ENCODE results near the gene PXDC1.

Gene PXDC1, protein sequence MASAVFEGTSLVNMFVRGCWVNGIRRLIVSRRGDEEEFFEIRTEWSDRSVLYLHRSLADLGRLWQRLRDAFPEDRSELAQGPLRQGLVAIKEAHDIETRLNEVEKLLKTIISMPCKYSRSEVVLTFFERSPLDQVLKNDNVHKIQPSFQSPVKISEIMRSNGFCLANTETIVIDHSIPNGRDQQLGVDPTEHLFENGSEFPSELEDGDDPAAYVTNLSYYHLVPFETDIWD

DNA sequence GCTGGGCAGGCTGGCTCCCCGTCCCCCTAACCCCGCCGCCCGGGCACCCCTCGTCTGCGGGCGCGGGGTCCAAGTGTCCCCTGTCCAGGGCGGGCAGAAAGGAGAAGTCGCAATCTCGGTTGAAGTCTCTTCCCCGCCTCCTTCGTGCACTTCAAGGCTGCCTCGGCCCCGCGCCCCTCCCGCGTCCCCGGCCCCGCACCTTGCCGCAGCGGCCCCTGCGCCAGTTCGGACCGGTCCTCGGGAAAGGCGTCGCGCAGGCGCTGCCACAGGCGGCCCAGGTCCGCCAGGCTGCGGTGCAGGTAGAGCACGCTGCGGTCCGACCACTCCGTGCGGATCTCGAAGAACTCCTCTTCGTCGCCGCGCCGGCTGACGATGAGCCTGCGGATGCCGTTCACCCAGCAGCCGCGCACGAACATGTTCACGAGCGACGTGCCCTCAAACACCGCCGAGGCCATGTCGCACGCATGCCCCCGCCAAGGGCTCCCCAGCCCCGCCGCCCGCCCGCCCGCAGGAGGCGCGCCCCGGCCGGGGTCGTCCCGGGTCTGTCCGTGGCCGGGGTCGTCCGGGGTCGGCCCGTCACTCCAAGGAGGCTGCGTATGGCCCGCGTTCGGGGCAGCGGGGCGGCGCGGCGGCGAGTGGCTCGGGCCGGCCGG, at the start of gene PXDC1:
TSS of gene PXDC1 (minus strand) at position 637 of the 653 bp plus-strand sequence. CDS start at position 455, 182 bp downstream.
- DNase-seq: no peak

DNA sequence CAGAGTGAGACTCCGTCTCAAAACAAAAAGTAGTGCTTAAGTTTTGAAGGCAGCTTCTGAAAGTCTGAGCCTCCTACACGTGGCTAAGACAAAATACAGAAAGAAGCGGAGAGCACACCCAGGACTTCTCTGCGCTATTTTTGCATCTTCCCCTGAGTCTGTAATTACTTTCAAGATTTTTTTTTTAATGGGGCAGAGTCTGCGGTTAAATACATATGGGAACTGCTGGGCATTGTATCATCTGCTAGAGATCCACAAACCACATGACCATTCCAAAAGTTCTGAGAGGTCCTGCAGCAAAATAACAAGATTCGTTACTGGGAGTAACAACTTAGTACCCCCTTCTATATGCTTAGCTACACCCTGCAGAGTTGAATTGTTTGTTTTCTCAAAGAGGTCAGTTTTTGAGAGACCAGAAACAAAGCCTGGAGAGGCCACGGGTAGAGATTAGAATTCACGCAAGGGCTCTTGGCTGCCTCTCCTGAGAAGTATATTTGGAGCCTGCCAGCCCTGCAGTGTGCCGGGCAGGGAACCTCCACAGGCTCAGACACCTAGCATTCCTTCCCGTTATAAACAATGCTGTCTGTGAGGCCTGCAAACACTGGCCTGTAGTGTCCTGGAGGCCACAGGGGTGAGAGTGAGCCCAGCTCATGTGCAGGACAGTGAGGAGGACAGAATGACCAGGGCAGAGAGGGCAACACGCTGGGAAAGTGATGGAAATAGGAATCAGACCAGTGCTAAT, 49.5 kb upstream of the PXDC1 start:
- DNase-seq: no peak

DNA sequence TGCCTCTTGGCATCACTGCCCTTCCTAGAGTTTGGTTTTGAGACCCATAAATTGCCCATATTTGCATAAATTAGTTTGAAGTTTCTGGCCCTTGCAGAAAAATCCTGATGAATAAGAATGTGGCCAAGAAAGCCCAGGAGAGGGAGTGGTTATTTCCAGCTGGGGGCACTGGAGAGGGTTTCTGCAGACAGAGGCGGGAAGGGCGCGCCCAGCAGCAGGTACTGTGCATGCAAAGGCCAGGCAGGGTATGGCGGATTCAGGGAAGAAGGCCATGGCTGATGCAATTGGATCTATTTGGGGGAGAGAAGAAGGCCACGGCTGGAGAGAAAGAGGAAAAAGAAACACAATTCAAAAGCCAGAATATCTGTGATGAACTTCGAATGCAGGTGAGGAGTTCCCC, 48.2 kb upstream of the PXDC1 start:
- DNase-seq: no peak

DNA sequence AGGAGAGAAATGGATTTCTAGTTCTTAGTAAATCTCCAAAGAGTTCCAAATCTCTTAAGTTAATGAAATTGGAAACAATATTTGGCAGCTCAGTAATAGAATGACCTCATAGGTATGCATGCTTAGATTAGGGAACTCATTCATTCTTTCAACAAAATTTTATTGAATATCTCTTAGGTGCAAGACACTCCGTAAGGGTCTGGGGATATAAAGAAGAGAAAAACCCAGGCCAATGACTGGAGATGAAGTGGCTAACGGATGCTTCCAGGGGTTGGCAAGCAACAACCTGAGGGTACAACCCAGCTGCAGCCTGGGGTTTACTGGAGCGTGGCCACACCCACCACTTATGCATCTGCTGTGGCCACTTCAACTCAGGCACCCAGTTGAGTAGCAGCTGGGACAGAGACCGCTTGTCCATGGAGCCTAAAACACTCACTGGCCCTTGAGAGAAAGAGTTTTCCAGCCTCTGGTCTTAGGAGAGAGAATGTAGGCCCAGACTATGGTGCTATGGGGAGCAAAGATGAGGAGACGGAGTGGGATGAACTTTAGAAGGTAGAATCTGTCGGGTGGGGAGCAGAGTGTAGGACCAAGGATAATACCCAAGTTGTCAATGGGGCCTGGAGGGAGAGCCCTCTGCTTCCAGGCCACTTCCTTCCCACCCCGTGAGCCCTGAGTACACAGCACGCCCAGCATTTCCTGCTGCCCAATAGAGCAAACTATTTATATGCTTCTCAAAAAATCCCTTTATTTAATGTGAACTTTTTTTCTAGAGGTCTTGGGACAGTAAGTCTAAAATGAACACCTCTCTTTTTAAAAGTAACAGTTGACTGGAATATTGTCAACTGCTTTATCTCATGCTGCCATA, 46.8 kb upstream of the PXDC1 start:
- no peak for DNase-seq

DNA sequence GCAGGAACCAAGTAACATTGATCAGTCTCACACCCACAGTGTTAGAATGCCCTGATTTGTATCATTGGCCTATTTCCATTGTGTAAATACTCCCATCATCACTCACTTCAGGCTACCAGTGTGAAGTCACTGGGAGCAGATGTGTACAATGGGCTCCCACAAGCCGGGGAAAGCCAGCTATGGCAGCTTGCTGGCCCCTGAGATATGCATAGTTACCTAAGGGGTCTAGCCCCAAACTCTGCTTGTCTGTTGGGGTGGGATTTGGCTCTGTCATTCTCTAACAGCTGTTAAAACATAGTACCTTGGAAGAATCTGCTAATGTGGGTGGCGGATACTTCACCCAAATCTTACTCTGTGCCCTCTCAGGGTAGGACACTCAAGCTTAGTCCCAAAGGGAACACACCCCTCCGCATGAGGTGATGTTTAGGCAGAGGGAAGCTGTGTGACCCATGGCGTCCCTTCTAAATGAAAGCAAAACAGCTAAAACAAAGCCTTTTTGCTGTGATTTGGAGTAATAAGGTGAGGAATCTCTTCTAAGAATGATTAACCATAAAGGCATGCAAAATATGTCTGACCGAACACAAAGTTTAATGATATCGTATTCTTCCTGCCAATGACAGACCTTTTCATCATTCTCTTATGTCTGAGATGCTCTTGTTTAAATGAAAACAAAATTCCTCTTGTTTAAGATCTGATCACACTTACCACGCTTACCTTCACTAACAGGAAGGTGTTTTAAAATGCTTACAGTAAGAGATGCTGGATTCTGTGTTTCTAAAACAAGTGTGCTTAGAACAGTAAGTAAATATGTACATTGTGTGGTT, 45.9 kb upstream of the PXDC1 start:
- no peak for DNase-seq

DNA sequence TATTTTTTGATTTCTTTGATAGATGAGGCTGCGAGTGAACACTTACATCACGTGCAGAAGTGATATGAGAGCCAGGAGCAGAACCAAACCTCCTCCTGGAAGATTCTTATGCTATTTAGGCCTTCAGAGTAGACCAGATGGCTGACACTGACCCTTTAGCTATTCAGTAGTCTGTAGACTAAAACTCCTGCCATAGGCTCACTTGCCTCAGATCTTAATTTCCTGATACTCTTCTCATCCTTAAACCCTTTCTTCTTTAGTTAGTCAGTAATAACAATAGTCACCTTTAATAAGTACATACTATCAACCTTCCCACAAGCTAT, 45.2 kb upstream of the PXDC1 start:
- no peak for DNase-seq

DNA sequence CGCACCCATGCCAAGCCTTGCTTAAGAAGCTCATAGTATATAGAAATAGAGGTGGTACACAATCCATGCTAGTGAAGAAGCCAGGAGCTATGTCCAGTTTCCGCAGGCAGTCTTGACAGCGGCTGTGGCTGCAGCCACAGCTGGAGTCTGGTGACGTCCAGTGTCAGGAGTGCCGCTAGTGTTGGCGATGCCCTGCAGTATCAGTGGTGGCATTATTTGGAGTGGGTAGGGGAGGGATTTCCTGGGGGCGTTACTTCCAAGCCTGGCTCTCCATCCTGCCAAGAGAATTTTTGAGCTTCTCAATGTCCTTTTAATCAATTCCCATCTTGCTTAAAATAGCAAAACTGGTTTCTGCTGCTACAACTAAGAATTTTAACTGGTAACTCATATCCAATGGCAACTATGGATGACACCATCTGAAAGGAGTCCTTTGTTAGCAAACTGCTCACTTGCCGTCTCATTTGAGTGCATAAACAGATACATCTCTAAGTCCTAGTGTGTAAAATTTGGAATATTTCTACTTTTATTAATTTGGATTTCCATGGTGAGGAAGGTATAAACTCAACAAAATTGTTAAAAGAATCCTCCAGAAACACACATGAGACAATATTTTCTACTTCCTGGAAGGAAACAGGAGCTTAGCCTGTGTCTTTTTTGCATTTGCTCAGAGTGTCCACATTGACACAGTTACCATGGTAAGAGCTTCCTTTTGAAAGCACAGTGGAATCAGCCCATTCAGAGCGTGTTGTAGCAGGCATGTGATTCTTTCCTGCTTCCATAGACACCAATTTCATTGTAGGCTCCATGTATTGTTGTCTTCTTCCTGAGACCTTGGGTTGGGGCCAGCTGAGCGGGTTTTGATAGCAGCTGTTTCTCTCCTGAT, 44.6 kb upstream of the PXDC1 start:
- DNase-seq: no peak

DNA sequence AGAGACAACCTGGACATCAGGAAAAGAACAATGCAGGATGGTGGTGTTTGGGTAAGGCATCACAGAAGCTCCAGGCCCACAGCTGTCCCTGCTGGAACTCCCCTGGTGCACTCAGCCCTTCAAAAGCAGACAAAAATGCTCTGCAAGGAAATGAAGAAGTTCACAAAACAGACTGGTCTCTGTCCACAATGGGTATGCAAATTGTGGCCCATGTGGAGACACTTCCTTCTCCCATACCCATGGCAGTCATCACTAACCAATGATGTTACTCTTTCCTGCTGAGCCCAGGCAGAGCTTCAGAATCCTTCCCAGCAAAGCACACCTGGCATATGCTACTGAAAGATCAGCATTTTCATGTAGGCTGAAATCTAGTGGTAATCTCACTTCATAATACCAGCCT, 42.6 kb upstream of the PXDC1 start:
- no peak for DNase-seq

DNA sequence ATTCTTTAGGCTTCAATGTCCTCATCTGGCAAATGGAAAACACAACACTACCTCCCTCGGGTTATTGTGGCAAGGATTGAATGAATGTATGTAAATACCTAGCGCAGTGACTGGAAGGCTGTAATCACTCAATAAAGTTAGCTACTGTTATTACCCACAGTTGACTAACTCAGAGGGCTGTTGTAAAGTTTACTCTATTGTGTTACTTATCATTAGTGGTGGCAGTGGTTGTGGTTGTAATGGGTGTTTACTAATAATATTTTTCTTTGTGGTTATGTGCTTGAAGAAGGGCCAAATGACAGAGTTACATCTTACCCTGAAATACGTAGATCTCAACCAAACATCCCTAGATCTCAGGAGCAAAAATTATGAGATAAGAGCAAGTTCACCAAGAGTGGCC, 42.0 kb upstream of the PXDC1 start:
- DNase-seq: no peak

DNA sequence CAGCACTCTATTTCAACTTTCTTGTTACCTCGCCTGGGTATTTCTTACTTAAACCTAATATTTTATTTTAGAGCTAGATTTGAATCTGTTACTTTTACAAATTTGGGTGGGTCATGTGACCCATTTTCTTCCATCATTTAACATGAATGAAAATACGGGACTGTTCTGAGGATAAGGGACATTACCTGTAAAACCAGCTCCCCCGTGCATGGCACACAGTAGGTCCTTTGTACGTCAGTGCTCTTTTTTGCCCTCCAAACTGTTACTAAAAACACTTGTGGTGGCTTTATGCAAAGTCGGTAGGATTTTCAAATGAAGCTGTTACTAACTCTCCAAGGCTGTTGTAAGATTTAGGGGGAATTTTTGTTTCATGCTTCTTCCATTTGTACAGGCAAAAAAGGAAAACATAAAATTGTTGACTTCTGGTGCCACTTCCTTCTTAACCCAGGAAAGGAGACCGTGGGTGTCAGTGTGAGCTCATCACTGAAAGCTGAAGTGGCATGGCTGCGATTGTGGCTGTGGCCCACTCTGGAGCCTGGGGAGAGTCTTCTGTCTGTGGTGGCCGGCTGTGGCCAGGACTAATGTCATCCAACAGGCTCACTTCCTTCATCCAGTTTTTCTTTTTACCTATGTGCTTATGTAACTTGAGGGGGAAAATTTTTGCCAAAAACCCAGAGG, 40.2 kb upstream of the PXDC1 start:
- DNase-seq: no peak

DNA sequence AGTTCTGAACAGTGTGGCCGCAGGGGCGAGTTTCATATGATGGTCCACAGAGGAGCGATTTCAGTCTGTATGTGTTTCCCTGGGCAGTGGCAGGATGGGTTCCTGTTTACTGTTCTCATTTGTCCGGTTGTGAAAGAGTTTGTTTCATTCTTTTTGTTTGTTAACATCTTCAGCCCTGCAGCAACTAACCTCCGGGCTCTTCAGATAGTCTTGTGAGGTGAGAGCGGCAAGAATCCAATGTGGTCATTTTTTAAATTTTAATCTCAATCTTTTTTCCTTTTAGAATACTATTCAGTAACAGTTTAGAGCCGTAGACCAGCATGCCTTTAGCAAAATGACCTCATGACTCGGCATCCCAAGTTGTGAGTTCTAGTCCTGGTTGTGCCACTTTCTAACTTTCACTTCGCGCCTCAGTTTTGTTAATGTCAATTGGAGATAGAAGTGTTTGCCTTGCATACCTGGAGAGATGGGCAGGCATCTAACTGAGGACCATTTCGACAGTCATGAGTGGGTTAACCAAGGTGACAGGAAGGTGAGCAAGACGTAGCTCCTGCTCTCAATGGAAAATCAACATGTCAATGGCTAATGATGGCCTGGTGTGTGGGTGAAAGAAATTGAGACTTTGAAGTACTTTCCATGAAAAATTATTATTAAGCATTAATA, 38.5 kb upstream of the PXDC1 start:
- DNase-seq: no peak

DNA sequence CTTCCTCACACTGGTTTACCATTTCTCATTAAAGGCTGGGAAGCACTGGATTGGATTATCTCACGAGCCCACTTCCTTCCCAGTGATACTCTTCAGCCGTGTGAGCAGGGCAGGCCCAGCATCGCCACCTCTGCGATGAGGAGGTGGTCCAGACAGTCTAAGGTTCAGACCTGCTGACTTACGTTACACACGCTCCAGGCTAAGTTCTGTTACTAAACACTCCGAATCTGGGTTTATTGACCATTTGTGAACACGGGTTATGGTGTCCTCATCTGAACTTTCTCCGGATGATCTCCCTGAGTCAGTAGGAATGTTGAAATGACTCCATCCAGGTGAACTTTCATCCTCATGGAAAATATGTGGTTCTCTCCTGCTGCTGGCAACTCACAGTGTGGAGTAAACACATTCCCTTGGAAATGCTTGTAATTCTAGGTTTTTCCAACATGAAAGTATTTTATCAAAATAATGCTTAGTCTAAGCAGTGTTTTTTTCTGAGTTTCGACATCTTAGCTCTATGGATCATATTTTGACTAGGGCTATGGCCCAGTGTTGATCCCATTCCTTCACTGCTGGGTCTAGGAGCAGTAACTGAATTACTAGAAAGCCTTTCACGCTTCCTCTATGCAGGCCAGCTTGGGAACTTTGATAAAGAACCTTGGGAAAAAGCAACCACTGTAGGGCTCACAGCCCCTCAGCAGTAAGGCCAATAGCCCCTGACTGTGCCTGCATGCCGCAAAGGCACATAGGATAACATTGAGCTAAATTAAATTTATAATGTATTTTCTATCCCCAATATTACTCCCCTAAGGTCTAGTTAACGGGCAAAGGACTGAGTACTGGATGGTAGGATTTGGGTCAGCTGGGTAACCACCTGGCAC, 37.7 kb upstream of the PXDC1 start:
- DNase-seq: no peak

DNA sequence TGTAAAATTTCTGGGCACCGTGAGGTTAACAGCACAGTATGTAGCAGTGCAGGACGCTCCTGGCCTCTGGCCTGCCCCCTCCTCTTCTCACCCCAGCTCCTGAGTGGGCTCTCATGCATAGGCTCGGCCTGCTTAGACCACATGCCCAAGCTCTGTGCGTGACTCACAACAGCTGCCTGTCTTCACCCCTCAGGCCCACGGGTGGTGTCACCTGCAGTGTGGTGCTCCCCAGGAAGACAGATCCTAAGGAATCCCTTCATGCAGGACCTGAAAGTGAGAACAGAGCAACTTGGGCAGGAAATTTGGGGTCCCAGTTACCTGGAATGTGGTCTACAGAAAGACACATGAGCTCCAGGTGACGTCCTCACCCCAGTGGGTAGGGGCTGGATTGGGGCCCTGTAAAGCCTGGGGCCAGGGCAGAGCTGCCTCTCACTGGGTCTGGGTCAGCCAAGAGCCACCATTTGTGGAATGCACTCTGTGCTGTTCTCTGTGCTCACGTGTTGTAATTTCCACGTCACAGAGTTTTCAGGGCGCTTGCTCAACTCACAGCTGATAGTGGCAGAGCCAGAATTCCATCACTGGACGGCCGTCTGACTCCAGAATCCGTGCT, 37.0 kb upstream of the PXDC1 start:
- DNase-seq: no peak

DNA sequence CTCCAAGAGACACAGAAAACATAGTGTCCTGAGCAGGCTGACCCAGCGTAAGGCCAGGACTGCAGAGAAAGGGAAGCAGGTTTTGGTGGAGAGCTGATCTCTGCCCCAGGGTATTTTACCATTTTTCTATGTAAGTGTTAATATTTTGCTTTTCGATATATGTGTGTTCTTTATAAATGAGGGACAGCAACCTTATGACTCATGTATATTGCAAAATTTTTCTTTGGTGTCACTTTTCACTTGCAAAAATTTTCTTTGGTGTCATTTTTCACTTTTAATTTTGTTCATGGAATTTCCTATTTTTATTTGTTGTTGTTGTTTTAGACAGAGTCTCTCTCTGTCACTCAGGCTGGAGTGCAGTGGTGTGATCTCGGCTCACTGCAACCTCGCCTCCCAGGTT, 34.6 kb upstream of the PXDC1 start:
- no peak for DNase-seq

DNA sequence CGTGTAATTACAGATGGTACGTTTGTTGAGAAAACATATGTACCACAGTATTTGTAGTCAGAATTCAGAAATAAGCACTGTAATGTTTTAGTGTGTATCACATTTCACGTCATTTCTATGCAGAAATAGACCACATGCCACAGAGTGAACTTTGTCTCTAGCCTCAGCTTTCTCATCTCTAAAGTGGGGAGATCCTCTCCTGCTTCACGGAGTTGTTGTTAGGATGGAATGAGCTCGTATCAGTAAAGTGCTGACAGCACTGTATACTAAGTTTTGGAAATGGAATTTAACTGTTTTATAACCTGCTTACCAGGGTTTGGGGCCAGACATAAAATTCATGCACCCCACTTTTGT, 34.2 kb upstream of the PXDC1 start:
- no peak for DNase-seq

DNA sequence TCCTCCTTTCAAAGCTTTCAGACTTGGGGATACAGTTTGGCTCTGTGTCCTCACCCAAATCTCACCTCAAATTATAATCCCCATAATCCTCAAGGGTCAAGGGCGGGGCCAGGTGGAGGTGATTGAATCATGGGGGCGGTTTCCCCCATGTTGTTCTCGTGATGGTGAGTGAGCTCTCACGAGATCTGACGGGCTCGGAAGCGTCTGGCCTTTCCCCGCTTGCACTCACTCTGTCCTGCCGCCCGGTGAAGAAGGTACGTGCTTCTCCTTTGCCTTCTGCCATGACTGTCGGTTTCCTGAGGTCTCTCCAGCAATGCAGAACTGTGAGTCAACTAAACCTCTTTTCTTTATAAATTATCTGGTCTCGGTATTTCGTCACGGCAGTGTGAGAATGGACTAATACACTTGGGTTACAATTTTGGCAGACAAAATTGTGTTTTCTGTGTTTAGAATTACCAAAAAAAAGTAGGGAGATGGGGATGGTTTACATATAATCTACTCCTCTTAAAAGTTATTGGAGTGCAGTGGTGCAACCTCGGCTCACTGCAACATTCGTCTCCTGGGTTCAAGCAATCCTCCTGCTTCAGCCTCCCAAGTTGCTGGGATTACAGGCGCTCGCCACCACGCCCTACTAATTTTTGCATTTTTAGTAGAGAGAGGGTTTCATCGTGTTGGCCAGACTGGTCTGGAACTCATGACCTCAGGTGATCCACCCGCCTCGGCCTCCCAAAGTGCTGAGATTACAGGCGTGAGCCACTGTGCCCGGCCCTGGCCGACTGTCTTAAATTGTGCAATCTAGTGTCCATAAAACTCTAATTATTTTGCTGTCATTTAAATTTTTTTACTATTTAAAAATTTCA, 33.6 kb upstream of the PXDC1 start:
- DNase-seq: no peak

DNA sequence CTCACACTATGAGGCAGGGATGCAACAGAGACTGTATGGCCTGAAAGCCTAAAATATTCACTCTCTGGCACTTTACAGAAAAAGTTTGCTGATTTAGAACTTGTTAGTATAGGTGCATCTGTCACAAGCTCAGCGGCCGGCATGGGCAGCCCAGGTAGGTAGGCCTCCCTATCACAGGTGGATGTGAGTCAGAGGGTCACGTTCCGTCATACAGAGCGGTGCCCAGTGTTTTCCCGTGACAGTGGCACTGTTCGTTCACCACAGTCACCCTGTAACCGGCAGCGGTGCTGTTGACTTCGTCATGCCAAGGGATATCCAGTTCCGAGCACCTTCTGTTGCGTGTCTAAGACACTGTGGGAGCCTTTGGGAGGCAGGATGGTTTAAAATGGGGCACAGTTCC, 32.9 kb upstream of the PXDC1 start:
- no peak for DNase-seq
